NOMO-1 treated with DMSO at 0.1 percent for 48 hours (cell line): ENCODE data around the gene MMD2.
"Not testable (repeated sequence)": the region's sequence is repeated elsewhere in the genome, so short reads cannot be mapped to it uniquely, and the experiment has no call there.

Source experiments
- DNase-seq: peaks from one replicate; lab custom pipeline; 2025; ENCODE audit not compliant: unreplicated experiment; lab: John Stamatoyannopoulos, UW

The MMD2 gene

DNA sequence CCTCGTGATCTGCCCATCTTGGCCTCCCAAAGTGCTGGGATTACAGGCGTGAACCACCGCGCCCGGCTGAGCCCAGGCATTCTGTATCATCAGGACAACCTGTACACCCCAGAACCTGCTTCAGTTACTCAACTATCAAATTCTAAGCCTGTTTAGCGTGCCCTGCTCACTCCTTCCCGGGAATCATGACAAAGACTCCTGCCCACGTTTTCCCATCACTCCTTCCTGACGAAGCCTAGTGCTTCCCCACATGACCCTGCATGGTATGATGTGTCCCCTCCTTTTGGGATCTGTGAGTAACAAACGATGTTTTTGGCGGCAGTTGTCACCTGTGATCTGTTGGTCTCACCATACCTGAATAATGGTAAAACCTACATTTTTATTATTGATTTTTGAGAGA lies 63.2 kb downstream of the MMD2 start:
- no peak for DNase-seq

DNA sequence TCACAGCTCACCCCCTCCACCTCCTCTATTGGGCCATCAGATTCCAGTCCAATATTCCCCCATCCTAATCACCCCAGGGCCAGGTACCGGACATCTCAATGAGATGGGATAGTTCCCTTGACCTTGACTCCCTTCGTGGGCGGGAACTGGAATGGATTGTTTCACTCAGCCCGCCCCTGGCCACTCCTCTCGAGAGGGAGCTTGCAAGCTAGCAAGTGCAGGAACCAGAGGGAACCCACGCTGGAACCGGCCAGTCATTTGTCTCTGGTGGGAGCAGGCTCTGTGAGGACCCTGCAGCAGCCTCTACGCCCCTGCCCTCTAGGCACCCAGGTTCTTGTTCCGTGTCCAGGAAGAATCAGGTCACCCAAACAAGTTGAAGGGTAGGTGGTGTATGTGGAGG lies 64.5 kb downstream of the MMD2 start:
- no peak for DNase-seq

DNA sequence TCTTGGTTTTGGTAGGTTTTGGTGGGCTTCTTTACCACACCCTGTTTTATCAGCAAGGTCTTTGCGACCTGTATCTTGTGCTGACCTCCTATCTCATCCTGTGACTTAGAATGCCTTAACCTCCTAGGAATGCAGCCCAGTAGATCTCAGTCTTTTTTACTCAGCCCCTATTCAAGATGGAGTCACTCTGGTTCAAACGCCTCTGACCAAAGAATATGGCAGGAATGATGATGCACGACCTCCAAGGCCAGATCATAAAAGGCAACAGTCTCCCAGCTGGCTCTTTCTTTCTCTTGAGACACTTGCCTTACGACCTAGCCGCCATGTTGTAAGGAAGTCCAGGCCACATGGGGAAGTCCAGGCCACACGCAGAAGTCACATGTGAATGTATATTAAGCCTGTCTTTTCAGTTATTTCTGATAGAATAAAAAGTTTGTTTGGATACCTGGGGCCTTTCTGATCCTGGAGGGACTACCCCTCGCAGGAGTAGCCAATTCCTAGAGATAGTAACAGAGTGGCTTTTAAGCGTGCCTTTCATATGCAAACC lies 65.0 kb downstream of the MMD2 start:
- no peak for DNase-seq

DNA sequence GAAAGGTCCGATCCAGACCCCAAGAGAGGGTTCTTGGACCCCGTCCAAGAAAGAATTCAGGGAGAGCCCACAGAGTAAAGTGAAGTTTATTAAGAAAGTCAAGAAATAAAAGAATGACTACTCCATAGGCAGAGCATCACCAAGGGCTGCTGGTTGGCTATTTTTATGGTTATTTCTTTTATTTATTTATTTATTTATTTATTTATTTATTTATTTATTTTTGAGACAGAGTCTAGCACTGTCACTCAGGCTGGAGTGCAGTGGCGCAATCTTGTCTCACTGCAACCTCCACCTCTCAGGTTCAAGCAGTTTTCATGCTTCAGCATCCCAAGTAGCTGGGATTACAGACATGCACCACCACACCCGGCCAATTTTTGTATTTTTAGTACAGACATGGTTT lies 65.8 kb downstream of the MMD2 start:
- DNase-seq, result not testable (repeated sequence)

DNA sequence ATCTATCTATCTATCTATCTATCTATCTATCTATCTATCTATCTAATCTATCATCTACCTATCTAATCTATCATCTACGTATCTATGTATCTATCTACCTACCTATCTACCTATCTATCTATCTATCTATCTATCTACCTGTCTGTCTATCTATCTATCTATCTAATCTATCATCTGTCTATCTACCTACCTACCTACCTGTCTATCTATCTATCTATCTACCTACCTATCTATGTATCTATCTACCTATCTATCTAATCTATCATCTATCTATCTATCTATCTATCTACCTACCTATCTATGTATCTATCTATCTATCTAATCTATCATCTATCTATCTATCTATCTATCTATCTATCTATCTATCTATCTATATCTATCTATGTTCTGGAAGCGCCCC lies 67.5 kb downstream of the MMD2 start:
- not testable (repeated sequence) for DNase-seq

DNA sequence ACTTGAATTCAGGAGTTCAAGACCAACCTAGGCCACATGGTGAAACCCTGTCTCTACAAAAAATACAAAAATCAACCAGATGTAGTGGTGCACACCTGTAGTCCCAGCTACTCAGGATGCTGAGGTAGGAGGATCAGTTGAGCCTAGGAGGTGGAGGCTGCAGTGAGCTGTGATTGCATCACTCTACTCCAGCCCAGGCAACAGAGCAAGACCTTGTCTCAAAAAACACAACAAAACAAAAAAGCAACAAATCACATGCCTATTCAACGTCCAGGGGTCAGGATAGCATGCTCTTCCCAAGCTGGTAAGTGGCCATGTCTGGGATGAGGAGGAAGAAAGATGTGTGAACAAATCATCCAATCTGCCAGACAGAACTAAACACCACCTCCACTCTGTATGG lies 69.3 kb downstream of the MMD2 start:
- no peak for DNase-seq

DNA sequence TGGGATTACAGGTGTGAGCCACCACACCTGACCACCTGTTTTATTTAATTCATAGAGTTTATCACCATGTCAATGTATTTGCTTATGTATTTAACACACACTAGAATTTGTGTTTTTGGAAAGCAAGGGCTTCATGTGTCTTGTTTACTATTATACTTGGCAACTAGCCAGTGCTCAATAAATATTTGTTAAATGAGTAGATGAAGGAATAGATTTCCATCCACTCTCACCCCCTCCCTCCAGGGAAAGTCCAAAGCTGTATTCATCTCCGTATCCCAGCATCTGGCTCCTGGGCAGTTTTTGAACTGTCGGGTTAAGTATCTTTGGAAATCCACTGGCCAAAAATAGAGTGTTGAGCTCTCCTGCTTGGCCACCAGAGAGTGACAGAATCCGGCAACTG lies 70.8 kb downstream of the MMD2 start:
- no peak for DNase-seq

DNA sequence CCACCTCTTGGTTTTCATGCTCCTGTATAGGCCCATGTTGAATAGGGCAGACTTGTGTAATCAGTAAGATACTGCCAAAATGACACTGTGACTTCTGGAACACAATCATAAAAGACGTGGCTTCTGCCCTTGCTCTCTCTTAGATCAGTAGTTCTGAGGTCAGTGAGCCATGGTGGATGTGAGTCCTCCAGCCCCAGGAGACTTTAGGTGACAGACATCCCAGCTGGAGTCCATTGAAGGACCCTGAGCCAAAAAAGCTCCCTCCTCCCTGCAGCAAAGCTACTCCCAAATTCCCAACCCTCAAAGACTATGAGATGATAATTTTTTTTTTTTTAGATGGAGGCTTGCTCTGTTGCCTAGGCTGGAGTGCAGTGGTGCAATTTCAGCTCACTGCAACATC lies 72.3 kb downstream of the MMD2 start:
- no peak for DNase-seq

DNA sequence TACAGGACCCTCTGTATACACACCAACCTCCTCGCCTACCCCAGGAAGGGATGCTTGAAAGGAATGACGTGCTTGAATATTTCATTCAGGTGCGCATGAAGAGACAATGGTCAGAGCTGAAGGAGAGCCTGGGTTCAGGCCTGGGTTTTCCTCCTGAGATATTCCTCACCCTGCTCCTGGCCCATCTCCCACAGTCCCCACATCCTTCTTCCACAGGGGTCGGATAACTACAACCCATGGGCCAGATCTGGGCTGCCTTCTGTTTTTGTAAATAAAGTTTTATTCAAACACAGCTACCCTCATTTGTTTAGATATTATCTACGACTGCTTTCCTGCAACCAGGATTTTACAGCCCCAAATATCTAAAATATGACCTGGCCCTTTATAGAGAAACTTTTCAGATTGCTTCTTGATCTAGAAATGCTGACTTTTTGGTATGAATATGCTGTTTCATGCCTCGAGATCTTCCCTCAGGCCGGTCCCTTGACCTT lies 73.6 kb downstream of the MMD2 start:
- no peak for DNase-seq

DNA sequence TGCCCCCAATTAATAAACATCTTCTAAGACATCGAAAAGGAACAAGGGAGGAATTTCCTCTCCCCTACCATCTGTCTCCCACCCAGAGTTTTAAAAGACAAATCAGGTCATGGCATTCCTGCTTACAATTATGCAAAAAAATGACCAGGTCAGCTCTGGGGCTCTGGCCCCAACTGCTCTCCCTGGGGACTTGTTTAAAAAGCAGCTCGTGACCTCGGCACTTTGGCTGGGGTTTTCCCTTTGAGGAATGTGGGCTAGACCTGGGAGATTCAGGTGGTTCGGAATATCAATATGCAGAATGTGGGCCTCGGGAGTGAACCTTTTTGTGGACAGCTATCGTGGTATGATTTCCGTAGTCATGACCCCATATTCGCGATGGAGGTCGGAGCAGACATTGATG lies 74.8 kb downstream of the MMD2 start:
- no peak for DNase-seq

DNA sequence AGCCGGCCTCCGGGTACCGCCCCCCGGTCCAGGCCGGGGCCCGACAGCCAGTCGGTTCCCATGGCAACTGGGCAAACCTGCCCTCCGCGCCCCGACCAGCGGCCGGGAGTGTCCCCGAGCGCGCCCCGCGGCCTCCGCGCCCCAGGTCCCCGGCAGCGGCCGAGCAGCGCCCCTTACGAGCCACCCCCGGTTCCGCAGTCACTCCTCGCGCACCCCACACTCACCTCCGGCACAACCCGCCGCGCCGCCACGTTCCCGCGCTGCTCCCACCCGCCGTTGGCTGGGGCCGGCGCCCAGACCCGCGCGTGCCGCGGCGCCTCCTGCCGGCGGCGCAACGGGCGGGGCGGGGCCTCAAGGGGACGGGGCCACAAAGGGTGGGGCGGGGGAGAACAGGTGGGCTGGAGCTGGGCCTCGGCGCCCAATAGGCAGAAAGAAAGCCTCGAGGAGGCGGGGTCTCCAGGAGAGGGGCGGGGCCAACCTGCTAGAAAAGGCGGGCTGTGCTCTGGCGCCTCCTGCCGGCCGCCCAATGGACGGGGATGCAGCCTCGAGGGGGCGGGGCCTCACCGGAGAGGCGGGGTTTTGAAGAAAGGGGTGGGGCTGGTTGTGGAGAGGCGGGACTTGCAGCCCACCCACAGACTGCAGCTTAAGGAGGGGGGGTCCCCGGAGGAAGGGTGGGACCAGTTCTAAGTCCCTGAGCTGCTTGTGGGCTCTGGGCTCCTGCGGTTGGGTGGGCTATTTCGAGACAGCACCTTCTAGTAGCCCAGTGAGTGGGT lies 75.4 kb downstream of the MMD2 start, which contains the start of gene RADIL:
RADIL (minus strand) TSS at position 345 of the 773 bp plus-strand sequence. CDS start 5,577 bp downstream, outside the sequence.
- peak; percentile 68 for DNase-seq

DNA sequence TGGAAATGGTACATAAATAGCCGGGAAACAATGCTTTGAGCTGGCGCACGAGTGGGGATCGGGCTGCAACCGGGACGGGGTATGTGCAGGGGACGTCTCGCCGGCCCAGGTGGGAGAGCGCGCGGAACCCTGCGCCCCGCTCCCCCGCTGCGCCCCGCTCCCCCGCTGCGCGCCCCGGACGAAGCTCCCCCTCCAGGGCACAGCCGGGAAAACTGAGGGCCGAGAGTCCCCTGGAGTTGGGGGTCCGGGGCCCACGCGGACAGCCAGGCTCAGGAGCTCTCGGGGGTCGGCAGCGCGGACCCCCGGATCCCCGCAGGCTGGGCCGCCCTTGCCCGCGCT lies 76.0 kb downstream of the MMD2 start:
- no peak for DNase-seq

DNA sequence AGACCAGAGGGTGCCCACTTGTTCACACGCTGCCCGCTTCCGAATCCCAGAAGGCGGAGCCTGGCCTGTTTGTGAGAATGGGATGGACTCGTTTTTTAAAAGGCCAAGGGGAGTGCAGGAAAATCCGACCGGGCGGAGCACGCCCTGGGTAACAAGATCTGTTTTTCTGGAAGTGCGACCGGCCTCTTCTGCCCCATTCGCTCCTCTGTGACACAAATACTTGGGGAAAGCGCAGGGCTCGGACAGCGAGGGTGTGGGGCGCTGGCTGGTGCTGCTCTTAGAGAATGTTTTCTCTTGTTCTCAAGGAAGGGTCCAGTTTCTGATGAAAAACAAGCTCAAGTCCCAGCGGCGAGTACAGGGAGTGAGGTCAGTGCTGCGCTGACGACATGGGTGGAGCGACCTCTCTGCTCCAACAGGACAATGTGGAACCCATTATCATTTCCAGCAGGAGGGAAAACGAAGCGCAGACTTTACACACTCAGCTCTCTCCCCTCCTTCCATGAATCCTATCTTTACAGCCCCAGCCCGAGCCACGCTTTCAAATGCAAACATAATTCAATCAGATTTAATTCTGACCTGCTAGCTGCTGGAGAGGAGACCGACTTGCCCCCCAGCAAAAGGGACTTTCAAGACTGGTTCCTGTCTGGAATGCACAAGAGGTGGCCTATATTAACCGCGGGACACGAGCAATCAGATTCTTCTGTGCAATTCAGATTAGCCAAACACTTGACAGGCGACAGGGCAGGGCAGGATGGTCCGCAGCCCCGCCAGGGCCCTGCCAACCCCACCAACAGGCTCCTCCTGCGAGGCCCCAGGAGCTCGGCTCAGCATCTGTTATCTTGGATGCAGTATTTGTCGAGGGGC lies 76.6 kb downstream of the MMD2 start:
- no peak for DNase-seq

DNA sequence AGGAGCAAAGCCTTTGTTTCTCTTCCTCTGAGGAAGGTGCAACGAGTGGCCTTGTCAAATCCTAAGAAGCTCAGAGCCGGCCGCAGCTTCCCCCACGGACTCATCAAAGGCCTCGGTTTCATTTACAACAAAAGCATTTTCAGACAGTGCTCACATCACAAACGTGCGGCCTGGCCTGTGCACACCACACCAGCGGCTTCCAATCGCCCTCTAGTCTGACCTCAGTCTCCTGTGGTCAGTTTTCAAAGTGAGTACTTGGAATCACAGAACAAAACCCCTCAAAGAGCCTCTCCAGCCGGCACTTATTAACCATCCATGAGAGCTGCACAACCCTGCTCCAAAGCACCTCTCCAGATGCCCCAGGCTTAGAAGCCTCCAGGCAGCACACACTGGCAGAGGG lies 78.8 kb downstream of the MMD2 start:
- no peak for DNase-seq

DNA sequence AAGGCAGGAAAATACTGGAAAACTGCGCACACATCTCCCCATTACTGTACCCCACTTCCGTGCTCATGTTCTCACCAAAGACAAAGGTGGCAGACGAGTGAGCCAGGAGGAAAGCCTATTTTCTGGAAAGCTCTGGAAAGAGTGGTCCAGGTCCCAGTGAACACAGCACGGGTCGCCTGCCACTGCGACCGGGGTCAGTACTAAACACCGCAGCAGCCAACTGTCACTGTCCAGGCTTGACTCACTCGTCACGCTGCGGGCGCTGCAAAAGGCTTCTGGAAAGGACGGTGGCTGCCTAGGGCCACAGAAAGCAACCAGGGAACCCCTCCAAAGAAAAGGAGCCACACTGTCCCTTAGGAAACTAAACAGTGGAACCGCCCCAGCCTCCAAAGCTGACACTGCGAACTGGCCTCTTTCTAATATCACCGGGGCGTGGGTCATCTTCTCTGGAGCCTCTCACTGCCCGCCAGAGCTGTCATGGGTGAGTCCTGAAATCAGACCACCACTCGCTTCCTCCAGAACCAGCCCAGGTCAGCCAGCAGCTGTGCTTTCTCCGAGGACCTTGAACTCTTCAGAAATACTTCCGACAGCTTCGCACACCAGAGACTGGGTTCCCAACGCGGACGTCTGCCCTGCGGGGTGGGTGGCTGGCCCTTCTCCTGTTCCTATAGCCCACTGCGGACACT lies 79.4 kb downstream of the MMD2 start:
- DNase-seq, result no peak

DNA sequence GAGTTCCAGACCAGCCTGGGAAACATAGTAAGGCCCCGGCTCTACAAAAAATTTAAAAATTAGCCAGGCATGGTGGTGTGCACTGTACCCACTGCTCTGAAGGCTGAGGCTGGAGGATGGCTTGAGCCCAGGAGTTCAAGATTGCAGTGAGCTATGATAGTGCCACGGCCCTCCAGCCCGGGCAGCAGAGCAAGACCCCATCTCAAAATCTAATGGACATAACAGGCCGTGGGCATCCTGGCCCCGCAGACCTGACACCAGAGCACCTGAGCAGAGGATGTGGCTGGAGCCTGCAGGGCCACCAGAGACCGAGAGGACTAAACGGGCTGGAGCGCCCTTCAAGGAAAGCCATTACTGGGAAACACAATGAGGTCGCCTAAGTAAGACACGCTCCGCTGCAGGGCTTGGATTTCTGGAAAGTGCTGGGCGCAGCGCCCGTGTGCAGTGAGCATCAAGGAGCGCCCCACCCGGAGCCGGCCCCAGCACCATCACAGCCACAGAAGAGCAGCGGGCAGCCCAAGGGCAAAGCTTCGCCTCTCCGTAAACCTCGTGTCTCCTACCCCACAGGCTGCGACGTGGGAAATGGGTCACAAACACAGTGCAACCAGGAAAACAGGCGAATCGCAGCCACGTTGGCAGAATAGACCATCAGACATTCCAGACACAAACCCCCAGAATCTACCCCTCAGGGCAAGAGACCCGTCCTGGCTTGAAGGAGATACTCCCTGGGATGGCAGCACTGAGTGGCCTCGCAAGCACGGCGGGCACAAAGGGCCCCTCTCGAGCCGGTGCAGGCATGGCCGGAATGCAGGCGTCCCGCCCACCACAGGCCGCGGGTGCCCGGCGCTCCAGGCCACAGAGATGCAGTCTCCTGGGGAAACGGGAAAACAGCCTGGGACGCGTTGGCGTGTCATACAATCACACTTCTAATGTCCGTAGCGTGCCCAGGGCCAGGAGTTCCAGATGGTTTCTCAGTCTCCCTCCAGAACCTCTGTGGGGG lies 80.4 kb downstream of the MMD2 start:
- no peak for DNase-seq

DNA sequence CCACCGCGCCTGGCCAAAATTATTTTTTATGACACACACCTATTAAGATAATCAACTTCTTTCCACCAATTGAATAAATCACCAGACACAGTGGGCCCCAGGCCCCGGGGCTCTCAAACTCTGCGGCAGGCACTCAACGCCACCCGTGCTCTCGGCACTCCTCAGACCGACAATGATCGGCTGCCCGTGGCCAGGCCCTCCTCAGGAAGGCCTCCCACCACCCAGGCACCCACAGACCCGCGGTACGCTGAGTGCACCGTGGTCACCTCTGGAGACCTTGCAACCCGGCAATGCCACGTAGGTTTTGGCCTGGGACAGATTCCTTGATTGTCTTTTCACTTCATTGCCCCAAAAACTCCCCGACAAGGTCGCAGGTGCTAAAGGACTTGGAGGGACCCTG lies 82.4 kb downstream of the MMD2 start:
- no peak for DNase-seq

DNA sequence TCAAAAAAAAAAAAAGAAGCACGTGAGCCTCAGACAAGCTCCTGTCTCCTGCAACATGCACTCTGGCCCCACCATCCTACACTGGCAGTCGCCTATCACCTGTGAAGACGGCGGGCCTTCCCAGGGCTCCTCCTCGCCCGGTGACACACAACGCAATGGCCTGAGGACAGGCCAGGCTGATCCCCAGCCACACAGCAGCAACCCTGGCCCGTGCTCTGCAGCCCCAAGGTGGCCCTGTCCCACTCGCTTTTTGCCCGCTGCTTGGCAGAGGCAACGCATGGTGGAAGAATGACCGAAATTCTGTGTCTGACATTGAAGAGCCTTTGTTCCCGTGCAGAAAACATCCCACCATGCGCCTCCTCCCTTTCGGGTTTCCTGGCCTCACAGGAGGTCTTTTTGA lies 83.6 kb downstream of the MMD2 start:
- no peak for DNase-seq

DNA sequence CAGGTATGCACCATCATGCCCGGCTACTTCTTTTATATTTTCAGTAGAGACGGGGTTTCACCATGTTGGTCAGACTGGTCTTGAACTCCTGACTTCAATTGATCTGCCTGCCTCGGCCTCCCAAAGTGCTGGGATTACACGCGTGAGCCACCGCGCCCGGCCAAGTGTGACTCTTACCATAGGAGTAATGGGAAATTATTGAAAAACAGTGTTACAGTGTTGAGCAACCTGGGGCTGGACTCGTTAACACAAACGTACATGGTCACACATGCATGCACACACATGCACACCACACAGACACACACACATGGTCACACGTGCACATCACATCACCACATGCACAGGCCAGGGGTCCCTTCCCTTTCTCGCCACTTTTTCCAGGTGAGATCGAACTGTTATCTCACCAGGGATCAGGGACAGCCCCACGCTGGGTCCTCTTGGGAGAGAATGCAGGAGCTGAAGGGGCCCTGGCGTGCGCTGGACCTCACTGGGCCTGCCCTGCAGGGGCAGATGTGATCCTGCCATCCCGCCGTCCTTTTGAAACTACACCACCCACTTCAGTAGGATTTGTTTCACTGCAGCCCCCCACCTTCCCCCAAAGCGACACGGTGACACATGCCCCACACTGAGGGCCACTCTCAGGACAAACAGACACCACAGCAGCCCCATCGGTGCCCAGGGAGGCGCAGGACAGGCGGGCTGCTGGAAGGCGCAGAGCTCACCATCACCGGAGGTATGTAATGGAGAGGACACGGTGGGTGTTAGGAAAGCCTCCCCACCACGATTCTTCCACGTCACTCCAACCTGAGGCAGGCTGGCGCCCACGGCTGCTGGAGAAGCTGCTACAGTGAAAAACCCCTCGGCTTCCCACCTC lies 85.7 kb downstream of the MMD2 start:
- DNase-seq, result no peak
